Measurements from ENCODE around the gene RREB1. TPM values are rescaled to one million over a fixed set of nuclear protein-coding genes. Genes with fewer than 3 reads are reported as not detected.

Gene RREB1
- total RNA-seq, 1 experiment from 2014 or later, result 35.8 TPM

GRCh38 chr6:7172649-7173048, 64.9 kb downstream of the RREB1 start:
- H3K9me3 ChIP-seq (ENCODE audit: control insufficient read depth, low read depth, low read length), result no peaks in the 10 kb centered on the region
- H3K18ac ChIP-seq (ENCODE audit: insufficient read length, low read depth, low read length), result no peak overlapping the region
- Mint-ChIP-seq H3K4me3 (no peak overlapping the region; a peak in 1 of 5 replicates), H3K9me3 (no peaks in the 10 kb centered on the region), H3K36me3 (ENCODE audit: insufficient read depth in 1 of 3, low read depth in 3 of 3) (peaks cover 3 to 6% (median 5%) of the 10 kb centered on the region in 3 experiments; a peak in 3 of 7 replicates), H3K27me3 (ENCODE audit: low read depth) (no peaks in the 10 kb centered on the region), H3K4me1 (peaks cover 55 to 58% of the 10 kb centered on the region in 2 experiments), H3K27ac (peak overlapping the region in 2 of 3 experiments; percentile 67 to 77; a peak in 2 of 7 replicates)
- no peak overlapping the region for H3K9ac ChIP-seq (ENCODE audit: extremely low read depth, insufficient read length, low read length)
- H3K79me1 ChIP-seq (ENCODE audit: insufficient read depth, low read depth, low read length, poor library complexity, severe bottlenecking), result no peaks in the 10 kb centered on the region
- H3K14ac ChIP-seq (ENCODE audit: insufficient read depth, low read length), result no peak overlapping the region
- H3K79me2 ChIP-seq (ENCODE audit: insufficient read depth, low read length), result no peaks in the 10 kb centered on the region; the same call in 1 of the 2 replicates
- H4K91ac ChIP-seq (ENCODE audit: insufficient read length, low read depth, low read length), result no peak overlapping the region
- no peak overlapping the region for H4K5ac ChIP-seq (ENCODE audit: insufficient read length, low read depth, low read length)
- no CpG with 5 or more reads among the region's 7 CpGs for WGBS (ENCODE audit: extremely low coverage, insufficient read length, low lambda C conversion rate)
- no peak overlapping the region for H2AFZ ChIP-seq (ENCODE audit: low read length)
- H2BK5ac ChIP-seq (ENCODE audit: insufficient read length, low read length), result no peak overlapping the region
- H2BK120ac ChIP-seq (ENCODE audit: low read depth, low read length, poor library complexity, severe bottlenecking), result no peak overlapping the region
- H2BK12ac ChIP-seq (ENCODE audit: insufficient read length, low read depth, low read length), result no peak overlapping the region
- H3K4me1 ChIP-seq (ENCODE audit: insufficient read depth, low read length), result peaks cover 16% of the 10 kb centered on the region
- H2BK20ac ChIP-seq (ENCODE audit: low read depth, low read length, poor library complexity, severe bottlenecking), result no peak overlapping the region
- no peak overlapping the region for H3K4ac ChIP-seq (ENCODE audit: low read depth, low read length)
- no peak overlapping the region for H3K27ac ChIP-seq (ENCODE audit: insufficient read length, low read depth, low read length)
- H3K23me2 ChIP-seq (ENCODE audit: insufficient read length, low read depth, low read length, poor library complexity, severe bottlenecking), result no peaks in the 10 kb centered on the region
- no peak overlapping the region for H3K23ac ChIP-seq (ENCODE audit: insufficient read length, low read depth, low read length)
- H2AK5ac ChIP-seq (ENCODE audit: insufficient read length, low read length), result no peak overlapping the region
- H4K20me1 ChIP-seq (ENCODE audit: control insufficient read depth, insufficient read depth, insufficient read length), result no peaks in the 10 kb centered on the region
- no peak overlapping the region for H3K4me2 ChIP-seq (ENCODE audit: insufficient read depth, insufficient read length, low read length)
- H2BK15ac ChIP-seq (ENCODE audit: low read depth, low read length), result no peak overlapping the region
- no peak for TF ChIP-seq CTCF (conservative IDR thresholded peaks at IDR 0.05)
- no peak overlapping the region for H3T11ph ChIP-seq (ENCODE audit: low read length)
- no peak overlapping the region for H3K56ac ChIP-seq (ENCODE audit: insufficient read length, low read depth, low read length)
- DNase-seq, result no peak
- no peaks in the 10 kb centered on the region for H3K27me3 ChIP-seq (ENCODE audit: insufficient read depth, low read length)
- no peak overlapping the region for H4K8ac ChIP-seq (replicated peaks; ENCODE audit: insufficient read length, low read depth, low read length)

Data from H9 (cell line).